Dermis microvascular lymphatic vessel endothelial cell (primary cell): Measurements from ENCODE around the gene KRTAP19-6. TPM values are rescaled to one million over a fixed set of nuclear protein-coding genes. Genes with fewer than 3 reads are reported as not detected.
"Not testable (repeated sequence)": the region's sequence is repeated elsewhere in the genome, so short reads cannot be mapped to it uniquely, and the experiment has no call there.

Experiments
- DNase-seq, 2 donors: peaks; one replicate each; pipeline versions ENCODE4 v3.0.0 to v3.0.0-alpha.2; 2010; ENCODE audit warnings: low read depth in 2 of 2
- total RNA-seq: library from RNA; depleted of rRNA; stranded (reverse); fragments of >200 nt; gene quantifications from 2 replicates; pipeline ENCODE4 v1.2.1, GENCODE V29; 2014

Gene KRTAP19-6, protein sequence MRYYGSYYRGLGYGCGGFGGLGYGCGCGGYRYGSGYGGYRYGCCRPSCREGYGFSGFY
- not detected in 2 replicates for total RNA-seq

- DNase-seq = no peak
These were observed at the start of gene KRTAP19-6 for GRCh38 chr21:30541764-30542163. KRTAP19-6 (minus strand) TSS chr21:30541864; CDS start chr21:30541833, 31 bp downstream.

DNA sequence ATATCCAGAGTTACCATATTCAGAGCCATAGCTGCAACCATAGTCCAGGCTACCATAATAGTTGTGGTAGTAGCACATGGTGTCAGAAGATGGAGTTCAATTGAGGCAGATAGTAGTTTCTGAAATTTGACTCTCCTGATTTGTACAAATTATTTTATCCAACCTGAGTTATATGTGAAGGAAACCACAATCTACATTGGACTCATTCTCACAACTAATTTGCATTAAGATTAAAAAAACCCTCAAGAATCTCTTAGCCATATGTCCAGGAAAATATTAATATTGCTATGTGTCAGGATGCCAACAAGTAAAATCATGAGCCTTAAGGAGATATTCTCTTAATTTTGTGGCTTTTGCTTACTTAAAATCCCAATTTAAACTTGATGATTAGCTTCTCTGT lies 48.6 kb upstream of the KRTAP19-6 start, which contains the start of gene KRTAP22-2:
Gene KRTAP22-2, minus strand, starts transcription at position 101 of the 400 bp plus-strand sequence.
- DNase-seq = no peak

- DNase-seq = no peak
These were observed 41.2 kb upstream of the KRTAP19-6 start for GRCh38 chr21:30582870-30583269.

DNA sequence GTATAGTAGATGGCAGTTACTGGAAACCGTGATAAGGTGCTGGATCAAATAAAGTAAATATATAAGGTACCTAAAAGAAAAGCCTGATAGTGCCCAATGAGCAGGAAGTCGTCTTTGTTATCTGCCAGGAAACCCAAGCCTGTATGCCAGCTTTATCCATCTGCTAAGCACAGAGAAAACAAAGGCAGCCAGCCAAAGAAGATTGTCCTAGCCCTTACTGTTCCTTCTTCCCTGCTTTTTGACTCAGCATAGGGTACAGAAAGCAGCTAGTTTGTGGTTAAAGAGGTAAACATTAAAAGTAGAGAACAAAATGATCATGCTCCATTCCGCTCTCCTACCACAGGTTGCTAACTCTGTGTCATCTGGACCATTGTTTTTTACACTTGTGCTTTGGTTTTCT lies 38.5 kb upstream of the KRTAP19-6 start:
- DNase-seq = no peak

DNA sequence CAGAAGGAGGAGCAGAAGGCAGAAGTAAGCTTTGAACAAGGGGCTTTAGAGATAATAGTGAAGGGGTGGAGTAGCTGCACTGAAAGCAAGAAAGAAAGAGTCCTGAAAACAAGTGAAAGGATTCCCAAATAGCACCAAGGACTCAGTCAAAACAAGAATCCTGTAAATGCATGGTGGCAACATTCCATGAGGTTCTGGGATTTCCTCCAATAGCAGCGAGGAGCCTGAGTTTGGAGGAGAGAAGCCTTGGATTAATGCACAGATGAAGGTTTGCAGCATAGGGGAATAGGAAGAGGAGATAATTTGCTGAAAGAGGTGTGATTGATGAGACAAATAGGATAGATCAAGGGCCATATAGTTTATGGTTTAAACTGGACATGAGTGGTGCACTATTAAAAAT lies 37.7 kb upstream of the KRTAP19-6 start:
- no peak for DNase-seq

DNA sequence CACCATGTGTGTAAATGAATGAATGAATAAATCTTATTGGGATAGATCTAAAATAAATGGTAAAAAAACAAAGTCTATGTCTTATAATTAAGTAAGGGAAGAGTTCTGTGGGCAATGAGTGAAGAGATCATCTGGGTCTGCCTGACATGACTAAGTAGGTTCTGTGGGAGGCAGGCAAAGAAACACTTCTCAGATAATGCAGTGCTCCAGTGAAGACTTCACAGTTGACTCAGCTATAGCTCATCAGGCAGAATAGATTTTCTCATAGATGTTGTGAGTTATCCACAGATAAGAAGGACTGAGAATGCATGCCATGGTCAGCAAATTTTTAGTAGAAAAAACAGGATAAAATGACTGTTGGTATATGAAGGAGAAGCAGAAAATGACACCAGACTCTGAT lies 36.1 kb upstream of the KRTAP19-6 start:
- no peak for DNase-seq

DNA sequence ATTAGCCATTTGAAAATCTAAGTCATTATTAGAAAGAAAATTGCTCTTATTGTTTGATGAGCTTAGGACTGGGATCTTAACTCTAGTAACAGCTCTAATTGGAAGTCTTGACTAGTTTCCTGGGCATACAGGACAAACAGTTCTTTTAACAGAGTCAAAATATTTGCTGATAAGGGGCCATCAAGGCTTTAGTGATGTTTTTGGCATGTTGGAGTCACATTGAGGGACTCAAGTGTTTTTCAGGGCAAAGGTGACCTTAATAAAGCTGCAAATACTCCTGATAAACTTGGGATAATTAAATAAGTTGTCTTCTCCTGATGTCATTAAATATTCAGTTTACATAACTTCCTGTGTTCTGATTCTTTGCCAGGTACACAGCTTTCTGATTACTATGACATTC lies 26.0 kb upstream of the KRTAP19-6 start:
- DNase-seq = no peak

GRCh38 chr21:30563630-30564029 lies 22.0 kb upstream of the KRTAP19-6 start:
- no peak for DNase-seq

- DNase-seq = no peak
These were observed 21.4 kb upstream of the KRTAP19-6 start for GRCh38 chr21:30563072-30563471.

DNA sequence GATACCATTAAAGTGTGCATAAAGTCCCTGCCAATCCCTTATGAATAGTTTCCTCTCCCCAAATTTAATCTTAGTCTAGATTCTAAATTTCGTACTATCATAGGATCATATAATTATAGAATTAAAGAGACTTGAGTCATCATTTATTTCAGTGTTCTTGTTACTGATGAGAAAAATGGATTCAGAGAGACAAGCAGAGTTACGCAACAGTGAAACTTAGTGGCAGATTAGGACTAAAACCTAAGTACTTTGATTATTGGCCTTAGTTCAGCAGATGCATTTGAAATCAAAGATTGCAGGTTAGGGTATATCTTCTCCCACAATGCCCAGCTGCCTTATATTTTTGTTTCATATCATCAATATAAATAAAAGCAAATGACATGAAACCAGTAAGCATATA lies 20.3 kb upstream of the KRTAP19-6 start:
- DNase-seq = no peak

GRCh38 chr21:30561264-30561895 lies 19.7 kb upstream of the KRTAP19-6 start, which contains the start of gene KRTAP19-7:
KRTAP19-7 (minus strand) TSS chr21:30561314; CDS start chr21:30561289, 25 bp downstream.
- DNase-seq = no peak

DNA sequence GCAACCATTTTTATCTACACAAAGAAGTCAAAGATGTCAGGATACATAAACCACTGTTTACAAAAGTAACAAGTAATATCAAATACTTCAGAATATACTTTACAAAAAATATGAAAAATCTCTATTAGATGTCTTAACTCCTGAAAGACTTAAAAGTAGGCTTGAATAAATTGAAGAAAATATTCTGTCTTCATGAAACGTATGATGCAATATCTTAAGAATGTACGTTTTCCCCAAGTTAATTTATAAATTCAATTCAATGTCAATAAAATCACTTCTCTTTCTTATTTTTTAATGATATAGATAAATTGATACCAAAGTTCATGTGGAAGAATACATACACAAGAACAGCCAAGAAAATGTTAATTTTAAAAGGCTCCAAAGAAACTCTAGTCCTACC lies 13.4 kb upstream of the KRTAP19-6 start:
- no peak for DNase-seq

DNA sequence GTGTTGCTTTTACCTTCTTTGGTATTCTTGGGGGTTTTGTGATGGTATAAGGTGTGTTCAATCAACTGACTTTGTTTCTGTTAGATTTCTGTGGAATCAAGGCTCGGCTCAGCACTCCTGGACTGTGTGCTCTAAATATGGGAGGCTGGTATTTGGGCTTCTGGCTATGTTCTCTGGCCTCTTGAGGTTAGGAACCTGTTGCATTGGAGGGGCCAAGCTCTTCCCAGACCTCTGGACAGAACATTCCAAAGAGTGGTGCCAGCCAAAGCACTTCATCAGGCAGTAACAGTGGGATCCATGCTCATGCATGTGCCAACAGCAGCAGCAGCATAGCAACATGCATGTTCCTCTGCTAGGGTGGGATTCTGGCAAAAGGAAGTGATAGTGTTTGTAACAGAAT lies 11.1 kb upstream of the KRTAP19-6 start:
- DNase-seq = no peak

GRCh38 chr21:30518876-30519275 lies 22.8 kb downstream of the KRTAP19-6 start:
- DNase-seq = no peak

GRCh38 chr21:30515681-30516080 lies 26.0 kb downstream of the KRTAP19-6 start:
- no peak for DNase-seq

- not testable (repeated sequence) for DNase-seq
These were observed 36.0 kb downstream of the KRTAP19-6 start for GRCh38 chr21:30505621-30506205.

- no peak for DNase-seq
These were observed 39.6 kb downstream of the KRTAP19-6 start, which contains the start of gene KRTAP19-5 for GRCh38 chr21:30502041-30502440. KRTAP19-5 (minus strand) TSS chr21:30502141; CDS start chr21:30502090, 51 bp downstream.

GRCh38 chr21:30497065-30497464 lies 44.6 kb downstream of the KRTAP19-6 start, which contains the start of gene KRTAP19-4:
KRTAP19-4 (minus strand) TSS chr21:30497165; CDS start chr21:30497110, 55 bp downstream.
- no peak for DNase-seq

DNA sequence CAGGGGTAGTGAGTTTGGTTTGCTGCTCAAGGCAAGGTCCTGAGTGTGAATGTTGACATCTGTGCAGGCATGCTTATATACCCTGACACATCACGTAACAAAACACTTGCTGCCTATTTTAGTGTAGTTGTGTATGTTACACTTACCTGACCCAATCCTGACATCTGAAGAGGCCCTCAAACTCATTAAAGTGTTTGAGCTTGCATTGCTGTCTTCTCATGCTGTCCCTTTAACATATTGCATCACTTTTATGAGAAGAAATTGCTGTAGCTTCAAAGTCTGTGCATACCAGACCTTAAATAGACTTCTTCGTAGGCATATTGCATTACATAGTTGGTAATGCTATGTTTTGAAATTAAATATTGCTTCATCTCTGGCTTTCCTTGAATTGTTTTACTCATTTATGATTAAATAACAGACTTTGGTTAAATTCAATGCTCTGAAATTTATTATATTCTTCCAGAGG lies 49.7 kb downstream of the KRTAP19-6 start, which contains the start of gene KRTAP19-3:
Gene KRTAP19-3, minus strand, starts transcription at position 51 of the 466 bp plus-strand sequence. CDS start 56 bp downstream, outside the sequence.
- no peak for DNase-seq
